Right renal cortex interstitium (tissue), 3 donors: Measurements from ENCODE around the gene TANC1. TPM values are rescaled to one million over a fixed set of nuclear protein-coding genes. Genes with fewer than 3 reads are reported as not detected.
"Not testable (repeated sequence)": the region's sequence is repeated elsewhere in the genome, so short reads cannot be mapped to it uniquely, and the experiment has no call there.

Experiments
- DNase-seq, 3 donors: peaks; one replicate each; pipeline ENCODE4 v3.0.0-alpha.2; 2013; ENCODE audit warnings: low read depth in 3 of 3, low spot score in 2 of 3
- polyA plus RNA-seq, 3 donors: library from polyadenylated mRNA; unstranded; fragments of 120-200 nt; gene quantifications; one replicate each; pipeline ENCODE4 v1.2.1, GENCODE V29; 2013; ENCODE audit not compliant: insufficient read length in 3 of 3

The TANC1 gene
- polyA plus RNA-seq, 3 donors = 47.0 to 55.6 (median 52.8) TPM

GRCh38 chr2:159082119-159082518 lies 113.7 kb downstream of the TANC1 start:
- DNase-seq = no peak

- no peak for DNase-seq
These were observed 116.2 kb downstream of the TANC1 start for GRCh38 chr2:159084384-159085370.

- DNase-seq = no peak
These were observed 117.9 kb downstream of the TANC1 start for GRCh38 chr2:159086342-159086741.

GRCh38 chr2:159086826-159087225 lies 118.4 kb downstream of the TANC1 start:
- no peak for DNase-seq

GRCh38 chr2:159088906-159089305 lies 120.5 kb downstream of the TANC1 start:
- DNase-seq = no peak

- DNase-seq = no peak
These were observed 121.1 kb downstream of the TANC1 start for GRCh38 chr2:159089543-159089942.

- DNase-seq = no peak
These were observed 122.2 kb downstream of the TANC1 start for GRCh38 chr2:159090514-159091201.

- no peak for DNase-seq
These were observed 122.9 kb downstream of the TANC1 start for GRCh38 chr2:159091381-159091780.

- no peak for DNase-seq
These were observed 123.5 kb downstream of the TANC1 start for GRCh38 chr2:159091976-159092375.

- DNase-seq = peak in 1 of 3 donors; percentile 60
These were observed 125.1 kb downstream of the TANC1 start for GRCh38 chr2:159093497-159093896.

- no peak for DNase-seq
These were observed 125.8 kb downstream of the TANC1 start for GRCh38 chr2:159094173-159094737.

GRCh38 chr2:159095813-159096212 lies 127.4 kb downstream of the TANC1 start:
- DNase-seq = no peak

GRCh38 chr2:159096302-159096855 lies 127.9 kb downstream of the TANC1 start:
- DNase-seq = not testable (repeated sequence)

- DNase-seq = no peak
These were observed 128.5 kb downstream of the TANC1 start for GRCh38 chr2:159096901-159097300.

- no peak for DNase-seq
These were observed 129.9 kb downstream of the TANC1 start for GRCh38 chr2:159098361-159098760.

GRCh38 chr2:159098921-159099411 lies 130.5 kb downstream of the TANC1 start:
- no peak for DNase-seq

GRCh38 chr2:159101755-159102489 lies 133.5 kb downstream of the TANC1 start:
- DNase-seq = no peak

- DNase-seq = no peak
These were observed 135.0 kb downstream of the TANC1 start for GRCh38 chr2:159103411-159103810.

GRCh38 chr2:159106109-159106508 lies 137.7 kb downstream of the TANC1 start:
- no peak for DNase-seq
